Stimulated activated naive CD8-positive, alpha-beta T cell treated with anti-CD3 and anti-CD28 coated beads, Interleukin-15, Interleukin-2, amounts not matched to agents 100 ng/mL and 50 ng/mL, for 24 hours (primary cell): ENCODE results near the gene KIF23.

ENCODE experiments used
- H3K27ac Mint-ChIP-seq: one replicate; pipeline ENCODE4 v1.8.0; 2021; ENCODE audit warnings: mild to moderate bottlenecking, mixed read lengths
- H3K27me3 Mint-ChIP-seq: one replicate; pipeline ENCODE4 v1.8.0; 2021; ENCODE audit warnings: mixed read lengths
- H3K36me3 Mint-ChIP-seq: one replicate; pipeline ENCODE4 v1.8.0; 2021; ENCODE audit warnings: low read depth, mixed read lengths
- H3K4me1 Mint-ChIP-seq: one replicate; pipeline ENCODE4 v1.8.0; 2021; ENCODE audit warnings: low read depth, mixed read lengths
- H3K4me3 Mint-ChIP-seq: one replicate; pipeline ENCODE4 v1.8.0; 2021; ENCODE audit warnings: mild to moderate bottlenecking, mixed read lengths
- H3K9me3 Mint-ChIP-seq: one replicate; pipeline ENCODE4 v1.8.0; 2021; ENCODE audit warnings: mixed read lengths

KIF23 gene

GRCh38 chr15:69462030-69462492, 47.9 kb downstream of the KIF23 start:
- peak overlapping the region; percentile 87 for H3K4me3 Mint-ChIP-seq
- H3K27me3 Mint-ChIP-seq: no peaks in the 10 kb centered on the region
- H3K27ac Mint-ChIP-seq: peak overlapping the region; percentile 45
- H3K4me1 Mint-ChIP-seq: peaks cover 25% of the 10 kb centered on the region
- H3K9me3 Mint-ChIP-seq: no peaks in the 10 kb centered on the region
- H3K36me3 Mint-ChIP-seq: peaks cover 5% of the 10 kb centered on the region

- H3K4me3 Mint-ChIP-seq: peak overlapping the region; percentile 87
- H3K36me3 Mint-ChIP-seq: no peaks in the 10 kb centered on the region
- H3K27me3 Mint-ChIP-seq: no peaks in the 10 kb centered on the region
- peak overlapping the region; percentile 89 for H3K27ac Mint-ChIP-seq
- no peaks in the 10 kb centered on the region for H3K9me3 Mint-ChIP-seq
- peaks cover 30% of the 10 kb centered on the region for H3K4me1 Mint-ChIP-seq
Measured at GRCh38 chr15:69462493-69463181, 48.5 kb downstream of the KIF23 start.

GRCh38 chr15:69463182-69463756, 49.1 kb downstream of the KIF23 start:
- Mint-ChIP-seq H3K4me3 (peak overlapping the region; percentile 87), H3K9me3 (no peaks in the 10 kb centered on the region), H3K36me3 (no peaks in the 10 kb centered on the region), H3K4me1 (peaks cover 36% of the 10 kb centered on the region), H3K27ac (peak overlapping the region; percentile 89), H3K27me3 (no peaks in the 10 kb centered on the region)

- H3K27ac Mint-ChIP-seq: no peak overlapping the region
- H3K4me1 Mint-ChIP-seq: peaks cover 50% of the 10 kb centered on the region
- H3K4me3 Mint-ChIP-seq: no peak overlapping the region
- no peaks in the 10 kb centered on the region for H3K9me3 Mint-ChIP-seq
- H3K27me3 Mint-ChIP-seq: no peaks in the 10 kb centered on the region
- no peaks in the 10 kb centered on the region for H3K36me3 Mint-ChIP-seq
Measured at GRCh38 chr15:69465253-69465652, 51.1 kb downstream of the KIF23 start.

- peaks cover 46% of the 10 kb centered on the region for H3K4me1 Mint-ChIP-seq
- H3K4me3 Mint-ChIP-seq: no peak overlapping the region
Measured at GRCh38 chr15:69466733-69467132, 52.6 kb downstream of the KIF23 start.

GRCh38 chr15:69467636-69468035, 53.5 kb downstream of the KIF23 start:
- no peak overlapping the region for H3K4me3 Mint-ChIP-seq
- H3K4me1 Mint-ChIP-seq: peaks cover 41% of the 10 kb centered on the region
- peak overlapping the region; percentile 87 for H3K27ac Mint-ChIP-seq
- no peaks in the 10 kb centered on the region for H3K9me3 Mint-ChIP-seq
- peaks cover 5% of the 10 kb centered on the region for H3K27me3 Mint-ChIP-seq
- H3K36me3 Mint-ChIP-seq: no peaks in the 10 kb centered on the region

More at GRCh38 chr15:69466733-69467132, 52.6 kb downstream of the KIF23 start:
- H3K36me3 Mint-ChIP-seq: no peaks in the 10 kb centered on the region
- peaks cover 5% of the 10 kb centered on the region for H3K27me3 Mint-ChIP-seq
- no peaks in the 10 kb centered on the region for H3K9me3 Mint-ChIP-seq
- H3K27ac Mint-ChIP-seq: no peak overlapping the region

- no peaks in the 10 kb centered on the region for H3K9me3 Mint-ChIP-seq
- H3K36me3 Mint-ChIP-seq: no peaks in the 10 kb centered on the region
- peak overlapping the region; percentile 76 for H3K4me3 Mint-ChIP-seq
- peak overlapping the region; percentile 87 for H3K27ac Mint-ChIP-seq
- peaks cover 33% of the 10 kb centered on the region for H3K4me1 Mint-ChIP-seq
- H3K27me3 Mint-ChIP-seq: peaks cover 5% of the 10 kb centered on the region
Measured at GRCh38 chr15:69468241-69469121, 54.3 kb downstream of the KIF23 start.

GRCh38 chr15:69469467-69470201, 55.5 kb downstream of the KIF23 start:
- no peaks in the 10 kb centered on the region for H3K9me3 Mint-ChIP-seq
- peaks cover 30% of the 10 kb centered on the region for H3K4me1 Mint-ChIP-seq
- no peaks in the 10 kb centered on the region for H3K36me3 Mint-ChIP-seq
- peak overlapping the region; percentile 76 for H3K4me3 Mint-ChIP-seq
- peaks cover 8% of the 10 kb centered on the region for H3K27me3 Mint-ChIP-seq
- no peak overlapping the region for H3K27ac Mint-ChIP-seq

- no peaks in the 10 kb centered on the region for H3K36me3 Mint-ChIP-seq
- H3K27me3 Mint-ChIP-seq: peaks cover 8% of the 10 kb centered on the region
- H3K9me3 Mint-ChIP-seq: no peaks in the 10 kb centered on the region
- no peak overlapping the region for H3K4me3 Mint-ChIP-seq
- H3K4me1 Mint-ChIP-seq: peaks cover 25% of the 10 kb centered on the region
- H3K27ac Mint-ChIP-seq: no peak overlapping the region
Measured at GRCh38 chr15:69472046-69472445, 57.9 kb downstream of the KIF23 start.

- Mint-ChIP-seq H3K4me1 (peaks cover 21% of the 10 kb centered on the region), H3K27ac (no peak overlapping the region), H3K36me3 (no peaks in the 10 kb centered on the region)
Measured at GRCh38 chr15:69472562-69472961, 58.4 kb downstream of the KIF23 start.

GRCh38 chr15:69474291-69474690, 60.1 kb downstream of the KIF23 start:
- H3K27me3 Mint-ChIP-seq: peaks cover 8% of the 10 kb centered on the region
- no peaks in the 10 kb centered on the region for H3K36me3 Mint-ChIP-seq
- H3K4me3 Mint-ChIP-seq: no peak overlapping the region
- H3K9me3 Mint-ChIP-seq: no peaks in the 10 kb centered on the region
- H3K27ac Mint-ChIP-seq: no peak overlapping the region
- peaks cover 3% of the 10 kb centered on the region for H3K4me1 Mint-ChIP-seq

More at GRCh38 chr15:69472562-69472961, 58.4 kb downstream of the KIF23 start:
- H3K9me3 Mint-ChIP-seq: no peaks in the 10 kb centered on the region
- peaks cover 8% of the 10 kb centered on the region for H3K27me3 Mint-ChIP-seq
- H3K4me3 Mint-ChIP-seq: no peak overlapping the region

- Mint-ChIP-seq H3K4me3 (no peak overlapping the region), H3K9me3 (peaks cover 6% of the 10 kb centered on the region), H3K27me3 (peaks cover 14% of the 10 kb centered on the region), H3K4me1 (no peaks in the 10 kb centered on the region), H3K36me3 (peaks cover 6% of the 10 kb centered on the region), H3K27ac (no peak overlapping the region)
Measured at GRCh38 chr15:69474846-69475455, 60.8 kb downstream of the KIF23 start.

GRCh38 chr15:69475769-69476358, 61.7 kb downstream of the KIF23 start:
- peaks cover 6% of the 10 kb centered on the region for H3K4me1 Mint-ChIP-seq
- H3K27ac Mint-ChIP-seq: no peak overlapping the region
- H3K4me3 Mint-ChIP-seq: no peak overlapping the region
- peaks cover 6% of the 10 kb centered on the region for H3K36me3 Mint-ChIP-seq
- peaks cover 13% of the 10 kb centered on the region for H3K27me3 Mint-ChIP-seq
- peaks cover 6% of the 10 kb centered on the region for H3K9me3 Mint-ChIP-seq
